Panc1 (cell line): ENCODE data around the gene CUTA. TPM values are rescaled to one million over a fixed set of nuclear protein-coding genes. Genes with fewer than 3 reads are reported as not detected.
A peak's percentile ranks its signal among the peaks of the same experiment; 100 is the strongest.

ENCODE experiments used
- ATAC-seq: fragments of 200-7000 bp; cut with Tn5 transposase; 2 replicates; pipeline ENCODE4 v1.9.1; 2020; ENCODE audit warnings: mild to moderate bottlenecking, moderate library complexity
- BruUV-seq: library from RNA; stranded (reverse); fragments of 400-500 nt; replicated peaks from 2 replicates; lab custom pipeline; 2021; lab: Mats Ljungman, UMichigan
- CTCF ChIA-PET: fragments of 300-600 bp; sonication (Branson Sonifier 250); formaldehyde crosslinking; loops from one replicate; lab custom pipeline; 2022; ENCODE audit warnings: antibody characterized with exemption; lab: Charles Lee
- POLR2A ChIA-PET: fragments of 300-600 bp; sonication (Branson Sonifier 250); formaldehyde crosslinking; loops from one replicate; lab custom pipeline; 2022; ENCODE audit warnings: antibody characterized with exemption; lab: Charles Lee
- DNase-seq: peaks from one replicate; pipeline ENCODE4 v3.0.0-alpha.2; 2010; ENCODE audit warnings: low read depth, low spot score
- H3K27ac ChIP-seq: 2 replicates; pipeline ENCODE4 v1.5.1; 2011; ENCODE audit warnings: mild to moderate bottlenecking, low read length, inconsistent platforms
- H3K27me3 ChIP-seq: fragments of 200-500 bp; sonication (Bioruptor generic); 2 replicates; pipeline ENCODE4 v1.6.0; 2014; ENCODE audit warnings: low read length, inconsistent platforms; ENCODE audit not compliant: control insufficient read depth, insufficient read depth
- H3K36me3 ChIP-seq: fragments of 200-500 bp; sonication (Bioruptor generic); 2 replicates; pipeline ENCODE4 v1.5.1; 2014; ENCODE audit warnings: inconsistent platforms, mild to moderate bottlenecking, low read length, moderate library complexity; ENCODE audit not compliant: control insufficient read depth, insufficient read depth
- H3K4me1 ChIP-seq: 2 replicates; pipeline ENCODE4 v1.5.1; 2011; ENCODE audit warnings: inconsistent platforms, mild to moderate bottlenecking, low read length, moderate library complexity; ENCODE audit not compliant: control insufficient read depth, insufficient read depth
- H3K4me3 ChIP-seq, 2 experiments: 2 replicates each; pipeline ENCODE4 v1.5.1; 2011 to 2012; ENCODE audit warnings: low read depth in 2 of 2, low read length in 2 of 2, mild to moderate bottlenecking in 2 of 2, inconsistent platforms in 1 of 2, moderate library complexity in 1 of 2
- H3K9me3 ChIP-seq: fragments of 200-500 bp; sonication (Bioruptor generic); 2 replicates; pipeline ENCODE4 v1.5.1; 2014; ENCODE audit warnings: low read depth, mild to moderate bottlenecking, inconsistent platforms, low read length, moderate library complexity; ENCODE audit not compliant: control insufficient read depth, insufficient read depth
- POLR2AphosphoS5 ChIP-seq: IDR thresholded peaks from 2 replicates; pipeline ENCODE4 v1.6.1; 2012; ENCODE audit warnings: mild to moderate bottlenecking, low read depth, low read length, moderate library complexity
- SIN3A ChIP-seq: IDR thresholded peaks from 2 replicates; pipeline ENCODE4 v1.6.1; 2012; ENCODE audit warnings: low read depth, mild to moderate bottlenecking, low read length, moderate library complexity, borderline replicate concordance; ENCODE audit not compliant: insufficient read depth
- TCF7L2 ChIP-seq: IDR thresholded peaks from 2 replicates; pipeline ENCODE4 v1.6.1; 2011; ENCODE audit warnings: mild to moderate bottlenecking, low read depth, low read length, inconsistent platforms
- in situ Hi-C: cut with HindIII; loops from 2 replicates; pipeline ENCODE4 v1.10.0; 2016; ENCODE audit warnings: low sequenced_read_pairs, low pct_unique_long_range_greater_than_20kb
- intact Hi-C: fragments of 100-400 bp; cut with micrococcal nuclease; formaldehyde crosslinking; loops from one replicate; pipeline ENCODE4 v1.10.0; 2022; ENCODE audit not compliant: unreplicated experiment
- total RNA-seq: library from RNA; stranded (reverse); gene quantifications from one replicate; pipeline ENCODE4 v1.2.1, GENCODE V29; 2021; ENCODE audit not compliant: unreplicated experiment
- TF ChIP-seq, protein P1 (sequence below), 2 experiments: IDR thresholded peaks; 2 replicates each; pipeline ENCODE4 v1.6.1; 2011 to 2012; ENCODE audit warnings: low read depth in 2 of 2, control low read depth in 1 of 2, low read length in 1 of 2, mild to moderate bottlenecking in 1 of 2, moderate library complexity in 1 of 2; ENCODE audit not compliant: insufficient read depth in 1 of 2
- TF ChIP-seq, protein P2 (sequence below): fragments of 450-650 bp; IDR thresholded peaks from 2 replicates; pipeline ENCODE4 v1.5.1; 2017; ENCODE audit warnings: mild to moderate bottlenecking

The CUTA gene
- total RNA-seq, 1 experiment from 2014 or later = 338 TPM

DNA sequence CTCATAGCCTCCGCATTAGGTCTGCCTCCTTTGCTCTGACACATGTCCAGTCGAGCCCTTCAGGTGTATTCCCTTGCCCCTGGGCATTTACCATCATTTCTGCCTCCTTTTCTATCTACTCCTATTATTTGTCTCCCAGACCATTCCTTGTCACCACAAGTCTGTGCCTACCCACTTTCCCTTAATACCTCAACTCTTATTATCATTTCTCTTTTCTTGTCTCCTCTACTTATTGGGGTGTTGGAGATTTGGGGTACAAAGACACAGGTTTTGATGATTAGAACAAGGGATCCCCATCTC is 3.4 kb upstream of the CUTA start:
- ATAC-seq (no peak), DNase-seq (no peak)
- Histone ChIP-seq H3K27ac (no peak overlapping the region), H3K27me3 (no peaks in the 10 kb centered on the region), H3K36me3 (no peaks in the 10 kb centered on the region; the same call in 1 of the 2 replicates), H3K4me1 (peaks cover 25% of the 10 kb centered on the region), H3K9me3 (no peaks in the 10 kb centered on the region), H3K4me3 (no peak overlapping the region)
- no TSS peak for BruUV-seq
- in situ Hi-C loops = no loop called here
- ChIA-PET POLR2A (no interaction called here), CTCF (no interaction called here)
- intact Hi-C loops = no loop called here
- TF ChIP-seq, protein P1, sequence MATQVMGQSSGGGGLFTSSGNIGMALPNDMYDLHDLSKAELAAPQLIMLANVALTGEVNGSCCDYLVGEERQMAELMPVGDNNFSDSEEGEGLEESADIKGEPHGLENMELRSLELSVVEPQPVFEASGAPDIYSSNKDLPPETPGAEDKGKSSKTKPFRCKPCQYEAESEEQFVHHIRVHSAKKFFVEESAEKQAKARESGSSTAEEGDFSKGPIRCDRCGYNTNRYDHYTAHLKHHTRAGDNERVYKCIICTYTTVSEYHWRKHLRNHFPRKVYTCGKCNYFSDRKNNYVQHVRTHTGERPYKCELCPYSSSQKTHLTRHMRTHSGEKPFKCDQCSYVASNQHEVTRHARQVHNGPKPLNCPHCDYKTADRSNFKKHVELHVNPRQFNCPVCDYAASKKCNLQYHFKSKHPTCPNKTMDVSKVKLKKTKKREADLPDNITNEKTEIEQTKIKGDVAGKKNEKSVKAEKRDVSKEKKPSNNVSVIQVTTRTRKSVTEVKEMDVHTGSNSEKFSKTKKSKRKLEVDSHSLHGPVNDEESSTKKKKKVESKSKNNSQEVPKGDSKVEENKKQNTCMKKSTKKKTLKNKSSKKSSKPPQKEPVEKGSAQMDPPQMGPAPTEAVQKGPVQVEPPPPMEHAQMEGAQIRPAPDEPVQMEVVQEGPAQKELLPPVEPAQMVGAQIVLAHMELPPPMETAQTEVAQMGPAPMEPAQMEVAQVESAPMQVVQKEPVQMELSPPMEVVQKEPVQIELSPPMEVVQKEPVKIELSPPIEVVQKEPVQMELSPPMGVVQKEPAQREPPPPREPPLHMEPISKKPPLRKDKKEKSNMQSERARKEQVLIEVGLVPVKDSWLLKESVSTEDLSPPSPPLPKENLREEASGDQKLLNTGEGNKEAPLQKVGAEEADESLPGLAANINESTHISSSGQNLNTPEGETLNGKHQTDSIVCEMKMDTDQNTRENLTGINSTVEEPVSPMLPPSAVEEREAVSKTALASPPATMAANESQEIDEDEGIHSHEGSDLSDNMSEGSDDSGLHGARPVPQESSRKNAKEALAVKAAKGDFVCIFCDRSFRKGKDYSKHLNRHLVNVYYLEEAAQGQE (IDR thresholded peaks at IDR 0.05; ENCODE audit: insufficient read depth in 1 of 2, low read depth in 2 of 2, low read length in 1 of 2) = no peak
- TF ChIP-seq SIN3A (no peak), TCF7L2 (no peak), POLR2AphosphoS5 (no peak)
- TF ChIP-seq, protein P2, sequence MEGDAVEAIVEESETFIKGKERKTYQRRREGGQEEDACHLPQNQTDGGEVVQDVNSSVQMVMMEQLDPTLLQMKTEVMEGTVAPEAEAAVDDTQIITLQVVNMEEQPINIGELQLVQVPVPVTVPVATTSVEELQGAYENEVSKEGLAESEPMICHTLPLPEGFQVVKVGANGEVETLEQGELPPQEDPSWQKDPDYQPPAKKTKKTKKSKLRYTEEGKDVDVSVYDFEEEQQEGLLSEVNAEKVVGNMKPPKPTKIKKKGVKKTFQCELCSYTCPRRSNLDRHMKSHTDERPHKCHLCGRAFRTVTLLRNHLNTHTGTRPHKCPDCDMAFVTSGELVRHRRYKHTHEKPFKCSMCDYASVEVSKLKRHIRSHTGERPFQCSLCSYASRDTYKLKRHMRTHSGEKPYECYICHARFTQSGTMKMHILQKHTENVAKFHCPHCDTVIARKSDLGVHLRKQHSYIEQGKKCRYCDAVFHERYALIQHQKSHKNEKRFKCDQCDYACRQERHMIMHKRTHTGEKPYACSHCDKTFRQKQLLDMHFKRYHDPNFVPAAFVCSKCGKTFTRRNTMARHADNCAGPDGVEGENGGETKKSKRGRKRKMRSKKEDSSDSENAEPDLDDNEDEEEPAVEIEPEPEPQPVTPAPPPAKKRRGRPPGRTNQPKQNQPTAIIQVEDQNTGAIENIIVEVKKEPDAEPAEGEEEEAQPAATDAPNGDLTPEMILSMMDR = no peak

DNA sequence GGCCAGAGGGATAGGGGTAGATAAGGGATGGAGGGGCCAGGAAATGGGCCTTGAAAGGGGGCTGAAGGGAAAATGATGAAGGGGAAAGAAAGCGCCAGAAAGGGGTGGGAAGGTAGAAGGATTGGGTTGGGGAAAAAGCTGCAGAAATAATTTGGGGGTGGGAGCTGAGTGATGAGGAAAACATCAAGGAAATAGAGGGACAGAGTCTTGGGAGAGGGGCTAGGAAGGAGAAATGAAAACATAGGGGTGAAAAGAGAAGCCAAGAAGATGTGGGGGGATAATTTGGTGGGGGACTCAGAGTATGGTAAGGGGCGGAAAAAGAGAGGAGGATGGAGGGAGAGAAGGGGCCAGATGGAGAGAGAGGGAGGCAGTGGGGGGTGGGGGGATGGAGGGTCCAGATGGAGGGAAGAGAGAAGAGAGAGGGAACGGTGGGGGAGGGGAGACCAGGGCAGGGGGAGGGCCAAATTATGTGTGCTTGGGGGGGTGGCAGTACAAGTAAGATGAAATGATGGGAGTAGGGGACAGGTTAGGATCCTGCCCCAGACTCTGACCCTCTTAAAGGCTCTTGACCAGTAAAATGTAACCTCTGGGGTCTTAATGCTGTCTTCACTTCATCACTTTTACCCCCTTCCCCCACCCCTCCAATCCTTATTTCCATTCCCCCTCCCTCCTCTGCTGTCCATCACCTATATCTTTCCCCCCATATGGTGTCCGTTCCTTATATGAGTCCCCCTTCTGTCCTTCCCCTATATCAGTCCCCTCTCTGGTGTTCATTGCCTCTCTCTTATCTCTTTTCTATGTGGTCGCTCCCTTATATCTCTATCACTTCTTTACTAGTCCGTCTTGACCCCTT is 2.8 kb upstream of the CUTA start:
- Histone ChIP-seq H3K4me3 (peak overlapping the region; percentile 8 to 38; a peak in 3 of 4 replicates), H3K27me3 (no peaks in the 10 kb centered on the region), H3K36me3 (no peaks in the 10 kb centered on the region; the same call in 1 of the 2 replicates), H3K27ac (peak overlapping the region; percentile 51), H3K4me1 (peaks cover 31% of the 10 kb centered on the region), H3K9me3 (no peaks in the 10 kb centered on the region)
- intact Hi-C loops = no loop called here
- BruUV-seq = no TSS peak
- in situ Hi-C loops = no loop called here
- ATAC-seq (no peak), DNase-seq (no peak)
- POLR2A ChIA-PET = no interaction called here
- CTCF ChIA-PET = no interaction called here
- TF ChIP-seq SIN3A (no peak), TCF7L2 (no peak), POLR2AphosphoS5 (no peak)
- TF ChIP-seq, protein P2 = no peak
- TF ChIP-seq, protein P1 (IDR thresholded peaks at IDR 0.05; ENCODE audit: insufficient read depth in 1 of 2, low read depth in 2 of 2, low read length in 1 of 2) = no peak
